K562 (cell line): Measurements from ENCODE around the gene EEF2. TPM values are rescaled to one million over a fixed set of nuclear protein-coding genes. Genes with fewer than 3 reads are reported as not detected.

Experiments used
- ATAC-seq: fragments of 200-7000 bp; cut with Tn5 transposase; 3 replicates; pipeline ENCODE4 v1.9.1; 2020; ENCODE audit warnings: moderate library complexity
- BruUV-seq: library from RNA; stranded (reverse); fragments of 400-500 nt; replicated peaks from 2 replicates; lab custom pipeline; 2021; lab: Mats Ljungman, UMichigan
- CTCF ChIA-PET: fragments of 300-600 bp; formaldehyde crosslinking; extraction: SDS; loops from one replicate; lab custom pipeline; 2021; ENCODE audit warnings: low intra/inter-chr PET ratio; lab: Yijun Ruan, JAX
- POLR2A ChIA-PET: fragments of 300-600, 350-650 bp; sonication (Branson Sonifier 250); formaldehyde crosslinking; extraction: SDS; loops from one replicate; lab custom pipeline; 2021; ENCODE audit warnings: antibody characterized with exemption, inconsistent platforms; lab: Yijun Ruan, JAX
- DNase-seq, 4 experiments: peaks; one replicate each; pipeline versions ENCODE4 v3.0.0 to v3.0.0-alpha.2; 2011 to 2018; ENCODE audit warnings: low spot score in 3 of 4, mixed read lengths in 3 of 4; ENCODE audit errors: extremely low read depth in 1 of 4
- FAIRE-seq: peaks from 2 replicates; lab custom pipeline; 2011; peaks lifted over from hg19 to GRCh38; lab: Jason Lieb, UNC
- H2AFZ ChIP-seq: 2 replicates; pipeline ENCODE4 v1.6.0; 2011; ENCODE audit warnings: low read depth, low read length, control low read depth, inconsistent platforms
- H3K27ac ChIP-seq: fragments of 200-600 bp; 3 replicates; pipeline ENCODE4 v1.8.0; 2011; ENCODE audit warnings: low read depth, mild to moderate bottlenecking, control low read depth, inconsistent platforms, low read length, moderate library complexity, mixed read lengths; ENCODE audit errors: extremely low read depth
- H3K27me3 ChIP-seq, 2 experiments: fragments of 300-600 bp in 1 of 2; 2 replicates in 1 of 2; 3 replicates in 1 of 2; pipeline versions ENCODE4 v1.6.0 to v1.8.0; 2011; ENCODE audit warnings: inconsistent platforms in 2 of 2, low read length in 2 of 2, mild to moderate bottlenecking in 1 of 2, mixed read lengths in 1 of 2, moderate library complexity in 1 of 2; ENCODE audit not compliant: control insufficient read depth in 2 of 2, insufficient read depth in 2 of 2
- H3K36me3 ChIP-seq: fragments of 300-600 bp; 3 replicates; pipeline ENCODE4 v1.8.0; 2011; ENCODE audit warnings: mild to moderate bottlenecking, low read length, inconsistent platforms; ENCODE audit not compliant: control insufficient read depth, insufficient read depth
- H3K4me1 ChIP-seq, 2 experiments: fragments of 200-600 bp in 1 of 2; replicated peaks in 1 of 2; 2 replicates in 1 of 2; 3 replicates in 1 of 2; pipeline versions ENCODE4 v1.5.1 to v1.8.0; 2011; ENCODE audit warnings: inconsistent platforms in 2 of 2, low read length in 2 of 2, mild to moderate bottlenecking in 1 of 2, mixed read lengths in 1 of 2, moderate library complexity in 1 of 2; ENCODE audit not compliant: control insufficient read depth in 2 of 2, insufficient read depth in 2 of 2
- H3K4me2 ChIP-seq: 2 replicates; pipeline ENCODE4 v1.6.1; 2011; ENCODE audit warnings: low read length, control low read depth, inconsistent platforms, mixed read lengths; ENCODE audit not compliant: insufficient read depth
- H3K4me3 ChIP-seq: fragments of 200-600 bp; sonication (generic), shearing (Covaris generic); 2 replicates; pipeline ENCODE4 v1.5.1; 2016; ENCODE audit warnings: control low read depth, inconsistent platforms
- H3K79me2 ChIP-seq: fragments of 200-600 bp; 3 replicates; pipeline ENCODE4 v1.8.0; 2011; ENCODE audit warnings: low read length, inconsistent platforms; ENCODE audit not compliant: control insufficient read depth, insufficient read depth
- H3K9ac ChIP-seq, 2 experiments: 2 replicates each; pipeline versions ENCODE4 v1.6.0 to v1.6.1; 2011; ENCODE audit warnings: low read depth in 2 of 2, low read length in 2 of 2, control low read depth in 1 of 2, inconsistent platforms in 1 of 2, mild to moderate bottlenecking in 1 of 2, mixed read lengths in 1 of 2; ENCODE audit not compliant: insufficient read depth in 1 of 2
- H3K9me1 ChIP-seq: one replicate; pipeline ENCODE4 v1.6.0; 2011; ENCODE audit warnings: inconsistent platforms, mild to moderate bottlenecking, low read length, moderate library complexity; ENCODE audit not compliant: control insufficient read depth, insufficient read depth
- H3K9me3 ChIP-seq: replicated peaks from 2 replicates; pipeline ENCODE4 v1.5.1; 2011; ENCODE audit warnings: low read depth, low read length, inconsistent platforms; ENCODE audit not compliant: control insufficient read depth, insufficient read depth
- H4K20me1 ChIP-seq: replicated peaks from 2 replicates; pipeline ENCODE4 v1.6.1; 2011; ENCODE audit warnings: low read length, inconsistent platforms, mixed read lengths; ENCODE audit not compliant: control insufficient read depth, insufficient read depth
- CEBPG ChIP-seq, 3 experiments: fragments of 200-800 bp in 1 of 3; sonication (Bioruptor generic) in 1 of 3; sonication (generic) in 1 of 3; formaldehyde crosslinking in 1 of 3; IDR thresholded peaks in 2 of 3; conservative IDR thresholded peaks in 1 of 3; 2 replicates each; pipeline versions ENCODE4 v1.6.1 to v1.8.0; 2016 to 2022; ENCODE audit warnings: missing compliant biosample characterization in 2 of 3, missing genetic modification characterization in 2 of 3, mild to moderate bottlenecking in 1 of 3, missing genetic modification reagents in 1 of 3
- ILF3 ChIP-seq: fragments of 450-650 bp; IDR thresholded peaks from 2 replicates; pipeline ENCODE4 v1.6.1; 2018; ENCODE audit warnings: antibody characterized with exemption, mild to moderate bottlenecking, moderate library complexity, borderline replicate concordance
- NUFIP1 ChIP-seq: fragments of 450-650 bp; IDR thresholded peaks from 2 replicates; pipeline ENCODE4 v1.6.1; 2018; ENCODE audit not compliant: partially characterized antibody
- PTRF ChIP-seq: fragments of 450-650 bp; IDR thresholded peaks from 2 replicates; pipeline ENCODE4 v1.6.1; 2016; ENCODE audit warnings: mild to moderate bottlenecking, missing genetic modification characterization, missing compliant biosample characterization
- SOX6 ChIP-seq: fragments of 450-650 bp; IDR thresholded peaks from 2 replicates; pipeline ENCODE4 v1.6.1; 2014; ENCODE audit warnings: mild to moderate bottlenecking
- ZNF165 ChIP-seq: fragments of 250-450 bp; sonication (Bioruptor Pico); IDR thresholded peaks from 2 replicates; pipeline ENCODE4 v1.4.0; 2020; ENCODE audit warnings: borderline replicate concordance
- ZNF224 ChIP-seq: sonication (generic); formaldehyde crosslinking; IDR thresholded peaks from 2 replicates; pipeline ENCODE4 v1.8.0; 2022; ENCODE audit warnings: mild to moderate bottlenecking, missing genetic modification reagents
- ZNF589 ChIP-seq: fragments of 200-800 bp; sonication (Bioruptor generic); IDR thresholded peaks from 2 replicates; pipeline ENCODE4 v1.6.1; 2016; ENCODE audit warnings: low read depth, missing genetic modification characterization, missing compliant biosample characterization
- ZNF79 ChIP-seq: fragments of 250-450 bp; sonication (Bioruptor Pico); IDR thresholded peaks from 2 replicates; pipeline ENCODE4 v1.4.0; 2020; ENCODE audit warnings: low read depth, mild to moderate bottlenecking, moderate library complexity
- WGBS: fragments of 100-300 bp; shearing (Covaris generic); methylation state at CpG from one replicate; pipeline ENCODE4 v1.1.6; 2016; ENCODE audit warnings: low coverage, mixed read lengths; ENCODE audit not compliant: insufficient coverage; ENCODE audit errors: missing lambda C conversion rate; 5-methylcytosine and 5-hydroxymethylcytosine counted together
- in situ Hi-C: fragments of 300-500 bp; cut with MboI; formaldehyde crosslinking; loops from 4 replicates; pipeline ENCODE4 v1.15.0; 2018; ENCODE audit warnings: inconsistent platforms, mixed read lengths
- intact Hi-C: fragments of 100-400 bp; cut with micrococcal nuclease; formaldehyde crosslinking; loops from 2 replicates; pipeline ENCODE4 v1.14.2; 2022
- polyA plus RNA-seq, 8 experiments: library from polyadenylated mRNA; depleted of rRNA in 4 of 8; stranded (reverse) in 5 of 8; unstranded in 3 of 8; fragments of >200 nt; fragmentation: Nextera tagmentation in 2 of 8; fragmentation: Illumina TruSeq in 1 of 8; extraction: Ambion mirVana in 2 of 8; extraction: Trizol in 1 of 8; gene quantifications; 2 replicates each; pipeline versions ENCODE4 v1.2.1 to v1.2.3, GENCODE V29; 2011 to 2014; ENCODE audit warnings: inconsistent platforms in 1 of 8, missing spikeins in 1 of 8
- total RNA-seq, 7 experiments: library from RNA; depleted of rRNA in 6 of 7; stranded (reverse); fragments of >200 nt in 6 of 7; fragmentation: Illumina TruSeq in 2 of 7; extraction: Trizol in 2 of 7; gene quantifications; 2 replicates each; pipeline versions ENCODE4 v1.2.1 to v1.2.3, GENCODE V29; 2011 to 2021; ENCODE audit warnings: low replicate concordance in 1 of 7

Gene EEF2
- total and polyA plus RNA-seq, 9 of the 15 experiments (the other 6 are each of a cell fraction or from before 2014, with no cell fraction given), result 372 to 3,003 (median 1,453) TPM

DNA sequence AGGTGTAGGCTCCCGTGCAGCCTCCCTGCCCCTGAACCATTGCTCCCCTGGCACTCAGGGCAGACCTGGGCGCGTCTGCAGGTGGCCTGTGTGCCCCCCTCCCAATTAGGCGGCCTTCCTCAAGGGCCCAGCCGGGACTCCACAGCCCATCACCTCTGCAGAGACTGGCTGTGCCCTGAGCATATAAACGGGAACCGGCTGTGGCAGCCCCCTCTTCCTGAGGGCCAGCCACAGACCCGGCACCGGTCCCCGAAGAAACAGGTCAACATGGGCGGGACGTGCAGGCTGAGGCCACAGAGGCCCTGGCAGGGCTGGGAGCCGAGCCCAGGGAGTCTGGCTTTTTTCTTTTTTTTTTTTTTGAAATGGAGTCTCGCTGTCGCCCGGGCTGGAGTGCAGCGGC lies 34.3 kb upstream of the EEF2 start:
- in situ Hi-C loops, result no loop called here
- Histone ChIP-seq H3K27ac (no peak overlapping the region), H4K20me1 (peaks cover 24% of the 10 kb centered on the region; the same call in 1 of the 2 replicates), H3K36me3 (peaks cover 48% of the 10 kb centered on the region; the same call in 1 of the 3 replicates), H3K4me1 (peaks cover 0 to 51% of the 10 kb centered on the region in 2 experiments; a peak in 2 of 5 replicates), H3K9me1 (no peaks in the 10 kb centered on the region), H3K27me3 (no peaks in the 10 kb centered on the region), H3K4me2 (no peak overlapping the region), H2AFZ (no peak overlapping the region), H3K79me2 (peaks cover 29% of the 10 kb centered on the region), H3K9me3 (no peaks in the 10 kb centered on the region), H3K9ac (peak overlapping the region in 1 of 2 experiments; percentile 50; a peak in 1 of 4 replicates), H3K4me3 (no peak overlapping the region)
- 84% methylated on average over 9 of the region's 17 CpGs for WGBS
- BruUV-seq, result no TSS peak
- DNase-seq, result no peak
- ChIA-PET POLR2A (interaction anchor here (1.1 kb wide), 1 partner anchor 10 kb away, joined by 3 read pairs; no protein-coding TSS in a partner anchor), CTCF (no interaction called here)
- no peak for FAIRE-seq
- intact Hi-C loops, result no loop called here
- ATAC-seq, result no peak
- no peak for TF ChIP-seq ZNF165 (CRISPR knock-in tag)

DNA sequence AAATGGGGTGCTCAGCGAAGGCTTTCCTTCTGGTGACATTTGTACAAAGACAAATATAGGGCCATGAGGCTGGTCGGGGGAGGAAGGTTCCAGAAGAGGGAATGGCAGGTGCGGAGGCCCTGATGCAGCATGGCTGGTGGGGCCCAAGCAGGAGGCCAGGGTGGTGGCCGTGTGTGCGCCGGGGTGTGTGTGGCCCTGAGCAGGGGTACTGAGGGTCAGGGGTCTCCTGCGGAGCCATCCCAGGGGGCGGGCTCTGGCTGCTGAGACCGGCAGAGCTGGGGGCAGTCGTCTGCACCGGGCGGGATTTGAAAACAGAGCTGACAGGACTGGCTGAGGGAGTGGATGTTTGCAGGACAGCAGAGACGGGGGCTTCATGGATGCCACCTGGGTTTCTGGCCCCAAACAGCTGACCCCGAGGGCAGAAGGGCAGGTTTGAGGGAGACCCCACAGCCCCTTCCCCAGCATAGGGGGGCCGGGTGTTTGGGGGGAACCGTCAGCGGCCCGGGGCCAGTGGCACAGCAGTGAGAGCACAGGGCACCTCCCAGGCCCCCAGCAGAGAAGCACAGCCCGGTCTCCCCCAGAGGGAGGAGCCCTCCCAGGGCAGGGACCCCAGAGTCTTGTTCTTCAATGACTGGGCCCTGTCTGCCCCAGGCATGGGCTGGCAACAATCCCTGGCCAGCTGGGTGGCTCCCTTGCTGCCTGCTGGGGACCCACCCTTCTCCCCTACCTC lies 33.7 kb upstream of the EEF2 start:
- H3K79me2 ChIP-seq, result peaks cover 29% of the 10 kb centered on the region
- intact Hi-C loops, result no loop called here
- TF ChIP-seq SOX6, result no peak
- no peak for TF ChIP-seq CEBPG (CRISPR knock-in tag; IDR thresholded peaks at IDR 0.05)
- no peak for TF ChIP-seq CEBPG (tag; conservative IDR thresholded peaks at IDR 0.05 in 1 of 2, IDR thresholded peaks at IDR 0.05 in 1 of 2)
- TF ChIP-seq ZNF79 (CRISPR knock-in tag), result no peak
- TF ChIP-seq ZNF589 (CRISPR knock-in tag), result no peak
- no peak for TF ChIP-seq PTRF
- no peak for TF ChIP-seq NUFIP1
- no peak for TF ChIP-seq ZNF224 (CRISPR knock-in tag)
- TF ChIP-seq ILF3, result no peak

More for the DNA sequence above, 33.7 kb upstream of the EEF2 start:
- DNase-seq (no peak), FAIRE-seq (no peak), ATAC-seq (no peak)
- no peaks in the 10 kb centered on the region for H3K9me3 ChIP-seq
- in situ Hi-C loops, result no loop called here
- H3K27ac ChIP-seq, result no peak overlapping the region
- H2AFZ ChIP-seq, result no peak overlapping the region
- H3K4me1 ChIP-seq, result peaks cover 0 to 55% of the 10 kb centered on the region in 2 experiments; a peak in 2 of 5 replicates
- peak overlapping the region in 1 of 2 experiments; percentile 50; a peak in 1 of 4 replicates for H3K9ac ChIP-seq
- ChIA-PET POLR2A (interaction anchor here (0.6 to 1.1 kb wide), 2 partner anchors 9 to 31 kb away, joined by 3 to 4 read pairs; no protein-coding TSS in a partner anchor), CTCF (no interaction called here)
- no peaks in the 10 kb centered on the region for H3K9me1 ChIP-seq
- peaks cover 48% of the 10 kb centered on the region; the same call in 1 of the 3 replicates for H3K36me3 ChIP-seq
- WGBS, result 95% methylated on average over 11 of the region's 19 CpGs
- no TSS peak for BruUV-seq
- peaks cover 31% of the 10 kb centered on the region; the same call in 1 of the 2 replicates for H4K20me1 ChIP-seq
- no peaks in the 10 kb centered on the region for H3K27me3 ChIP-seq
- H3K4me3 ChIP-seq, result no peak overlapping the region
- no peak overlapping the region for H3K4me2 ChIP-seq
